ENCODE results near the gene IZUMO3.

Gene IZUMO3

GRCh38 chr9:24504521-24504920, 41.2 kb downstream of the IZUMO3 start:
- H3K36me3 ChIP-seq (ENCODE audit: low read depth) = no peaks in the 10 kb centered on the region
- DNase-seq (ENCODE audit: low spot score) = no peak
- peaks cover 15% of the 10 kb centered on the region for H3K4me1 ChIP-seq (ENCODE audit: insufficient read depth, poor library complexity, severe bottlenecking)
- no peaks in the 10 kb centered on the region for H3K27me3 ChIP-seq (ENCODE audit: insufficient read depth, poor library complexity, severe bottlenecking)
- TF ChIP-seq CTCF (IDR thresholded peaks at IDR 0.05; ENCODE audit: poor library complexity, severe bottlenecking) = no peak
- no peaks in the 10 kb centered on the region for H3K9me3 ChIP-seq (ENCODE audit: severe bottlenecking)
- no peak for ATAC-seq (ENCODE audit: low read depth)
- H3K4me3 ChIP-seq (ENCODE audit: severe bottlenecking) = no peak overlapping the region
- no peak overlapping the region for H3K27ac ChIP-seq (ENCODE audit: poor library complexity, severe bottlenecking)

GRCh38 chr9:24502206-24502937, 43.3 kb downstream of the IZUMO3 start:
- ATAC-seq (ENCODE audit: low read depth) = no peak
- DNase-seq (ENCODE audit: low spot score) = no peak
- Histone ChIP-seq H3K4me1 (ENCODE audit: insufficient read depth, poor library complexity, severe bottlenecking) (peaks cover 13% of the 10 kb centered on the region), H3K36me3 (ENCODE audit: low read depth) (no peaks in the 10 kb centered on the region), H3K27ac (ENCODE audit: poor library complexity, severe bottlenecking) (no peak overlapping the region), H3K9me3 (ENCODE audit: severe bottlenecking) (no peaks in the 10 kb centered on the region), H3K27me3 (ENCODE audit: insufficient read depth, poor library complexity, severe bottlenecking) (no peaks in the 10 kb centered on the region), H3K4me3 (ENCODE audit: severe bottlenecking) (no peak overlapping the region)
- TF ChIP-seq CTCF (IDR thresholded peaks at IDR 0.05; ENCODE audit: poor library complexity, severe bottlenecking) = no peak

DNA sequence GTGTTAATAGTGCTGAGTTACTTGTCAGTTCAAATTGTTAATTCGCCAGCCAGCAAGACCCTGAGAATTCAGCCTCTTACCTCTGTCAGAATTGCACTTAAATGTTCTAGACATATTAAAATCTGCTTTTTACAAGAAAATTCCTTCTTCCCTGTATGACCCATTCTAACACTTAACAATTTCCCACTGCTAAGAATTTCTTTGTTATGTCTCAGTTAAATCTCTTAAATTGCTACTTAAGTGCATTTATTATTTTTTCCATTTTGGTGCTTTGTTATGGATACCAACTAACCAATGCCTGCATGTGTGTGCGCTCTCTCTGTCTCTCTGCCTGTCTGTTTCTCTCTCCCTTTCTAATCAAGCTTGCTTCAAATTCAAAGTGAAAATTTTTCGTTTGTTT, 44.9 kb downstream of the IZUMO3 start:
- Histone ChIP-seq H3K4me3 (ENCODE audit: severe bottlenecking) (no peak overlapping the region), H3K27me3 (ENCODE audit: insufficient read depth, poor library complexity, severe bottlenecking) (no peaks in the 10 kb centered on the region), H3K9me3 (ENCODE audit: severe bottlenecking) (no peaks in the 10 kb centered on the region), H3K27ac (ENCODE audit: poor library complexity, severe bottlenecking) (no peak overlapping the region), H3K4me1 (ENCODE audit: insufficient read depth, poor library complexity, severe bottlenecking) (no peaks in the 10 kb centered on the region), H3K36me3 (ENCODE audit: low read depth) (no peaks in the 10 kb centered on the region)
- DNase-seq (ENCODE audit: low spot score) (no peak), ATAC-seq (ENCODE audit: low read depth) (no peak)
- TF ChIP-seq CTCF (IDR thresholded peaks at IDR 0.05; ENCODE audit: poor library complexity, severe bottlenecking) = no peak

GRCh38 chr9:24498632-24499031, 47.1 kb downstream of the IZUMO3 start:
- Histone ChIP-seq H3K9me3 (ENCODE audit: severe bottlenecking) (no peaks in the 10 kb centered on the region), H3K27ac (ENCODE audit: poor library complexity, severe bottlenecking) (no peak overlapping the region), H3K4me3 (ENCODE audit: severe bottlenecking) (no peak overlapping the region), H3K4me1 (ENCODE audit: insufficient read depth, poor library complexity, severe bottlenecking) (no peaks in the 10 kb centered on the region), H3K36me3 (ENCODE audit: low read depth) (no peaks in the 10 kb centered on the region), H3K27me3 (ENCODE audit: insufficient read depth, poor library complexity, severe bottlenecking) (no peaks in the 10 kb centered on the region)
- ATAC-seq (ENCODE audit: low read depth) = no peak
- no peak for DNase-seq (ENCODE audit: low spot score)
- TF ChIP-seq CTCF (IDR thresholded peaks at IDR 0.05; ENCODE audit: poor library complexity, severe bottlenecking) = no peak

DNA sequence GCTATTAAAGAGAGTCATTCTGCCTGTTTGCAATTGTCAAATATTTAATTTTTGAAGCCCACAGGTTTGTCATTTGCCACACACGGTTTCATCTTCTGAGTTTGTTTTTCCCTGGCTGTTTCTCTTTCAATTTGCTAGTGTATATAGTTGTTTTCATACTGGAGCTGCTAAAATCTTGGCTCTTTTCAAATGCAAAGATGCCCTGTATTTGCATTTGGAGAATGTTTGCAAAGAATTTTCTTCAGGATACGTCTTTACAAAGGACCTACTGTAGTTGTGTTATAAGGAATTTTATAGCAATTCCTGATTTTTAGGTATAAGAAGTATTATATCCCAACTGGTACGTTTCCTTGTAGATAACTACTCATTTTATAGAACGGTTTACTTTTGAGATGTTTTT, 48.0 kb downstream of the IZUMO3 start:
- H3K4me3 ChIP-seq (ENCODE audit: severe bottlenecking) = no peak overlapping the region
- no peak overlapping the region for H3K27ac ChIP-seq (ENCODE audit: poor library complexity, severe bottlenecking)
- ATAC-seq (ENCODE audit: low read depth) = no peak

More for the DNA sequence above, 48.0 kb downstream of the IZUMO3 start:
- Histone ChIP-seq H3K9me3 (ENCODE audit: severe bottlenecking) (no peaks in the 10 kb centered on the region), H3K4me1 (ENCODE audit: insufficient read depth, poor library complexity, severe bottlenecking) (no peaks in the 10 kb centered on the region), H3K27me3 (ENCODE audit: insufficient read depth, poor library complexity, severe bottlenecking) (no peaks in the 10 kb centered on the region), H3K36me3 (ENCODE audit: low read depth) (no peaks in the 10 kb centered on the region)
- DNase-seq (ENCODE audit: low spot score) = no peak
- TF ChIP-seq CTCF (IDR thresholded peaks at IDR 0.05; ENCODE audit: poor library complexity, severe bottlenecking) = no peak

Measured in RWPE2 (cell line).